ENCODE measurements around the gene ADAMTSL1. TPM values are rescaled to one million over a fixed set of nuclear protein-coding genes. Genes with fewer than 3 reads are reported as not detected.

The ADAMTSL1 gene
- total RNA-seq, 2 experiments from 2014 or later: not detected

GRCh38 chr9:18658804-18659705, 185.1 kb downstream of the ADAMTSL1 start:
- ChIA-PET POLR2A (interaction anchor here (0.6 kb wide), 1 partner anchor 542 kb away, joined by 3 read pairs; no protein-coding TSS in a partner anchor), CTCF (ENCODE audit: unreplicated experiment) (no interaction called here)
- Histone ChIP-seq H2AFZ (ENCODE audit: low read length) (no peak overlapping the region), H3K4me2 (ENCODE audit: low read length) (no peak overlapping the region), H3K36me3 (ENCODE audit: insufficient read depth, low read length) (no peaks in the 10 kb centered on the region), H3K4me3 (ENCODE audit: low read depth, low read length, poor library complexity, severe bottlenecking) (no peak overlapping the region), H3K79me2 (ENCODE audit: insufficient read depth, low read depth, low read length) (no peaks in the 10 kb centered on the region), H3K4me1 (ENCODE audit: insufficient read depth, low read length, poor library complexity, severe bottlenecking) (no peaks in the 10 kb centered on the region), H4K20me1 (ENCODE audit: insufficient read depth, low read length) (no peaks in the 10 kb centered on the region), H3K9me2 (ENCODE audit: insufficient read depth, low read length) (no peaks in the 10 kb centered on the region), H3K27ac (ENCODE audit: low read depth, low read length, poor library complexity, severe bottlenecking) (no peak overlapping the region), H3K9me3 (ENCODE audit: low read length) (no peaks in the 10 kb centered on the region)
- no peak for DNase-seq (ENCODE audit: low spot score)
- TF ChIP-seq EZH2phosphoT487 (IDR thresholded peaks at IDR 0.05; ENCODE audit: borderline replicate concordance, low read depth, low read length): no peak
- no peak for TF ChIP-seq CTCF (conservative IDR thresholded peaks at IDR 0.05; ENCODE audit: low read length)
- intact Hi-C loops (cut with micrococcal nuclease; ENCODE audit: unreplicated experiment): loop anchor here (10.0 kb wide), 1 partner anchor 154 kb away; no protein-coding TSS in a partner anchor
- BruUV-seq (replicated peaks): no TSS peak

GRCh38 chr9:18660001-18660400, 186.0 kb downstream of the ADAMTSL1 start:
- no TSS peak for BruUV-seq (replicated peaks)
- intact Hi-C loops (cut with micrococcal nuclease; ENCODE audit: unreplicated experiment): no loop called here
- H3K4me2 ChIP-seq (ENCODE audit: low read length): no peak overlapping the region

More at GRCh38 chr9:18660001-18660400, 186.0 kb downstream of the ADAMTSL1 start:
- DNase-seq (ENCODE audit: low spot score): no peak
- CTCF ChIA-PET (ENCODE audit: unreplicated experiment): no interaction called here
- H2AFZ ChIP-seq (ENCODE audit: low read length): no peak overlapping the region
- H3K79me2 ChIP-seq (ENCODE audit: insufficient read depth, low read depth, low read length): no peaks in the 10 kb centered on the region
- H3K27ac ChIP-seq (ENCODE audit: low read depth, low read length, poor library complexity, severe bottlenecking): no peak overlapping the region
- no peak overlapping the region for H3K4me3 ChIP-seq (ENCODE audit: low read depth, low read length, poor library complexity, severe bottlenecking)
- H3K4me1 ChIP-seq (ENCODE audit: insufficient read depth, low read length, poor library complexity, severe bottlenecking): no peaks in the 10 kb centered on the region
- no peaks in the 10 kb centered on the region for H3K36me3 ChIP-seq (ENCODE audit: insufficient read depth, low read length)
- H3K9me3 ChIP-seq (ENCODE audit: low read length): no peaks in the 10 kb centered on the region
- H3K9me2 ChIP-seq (ENCODE audit: insufficient read depth, low read length): no peaks in the 10 kb centered on the region
- H4K20me1 ChIP-seq (ENCODE audit: insufficient read depth, low read length): no peaks in the 10 kb centered on the region
- TF ChIP-seq EZH2phosphoT487 (IDR thresholded peaks at IDR 0.05; ENCODE audit: borderline replicate concordance, low read depth, low read length) (no peak), CTCF (conservative IDR thresholded peaks at IDR 0.05; ENCODE audit: low read length) (no peak)
- POLR2A ChIA-PET: no interaction called here
